HepG2 (cell line): ENCODE results near the gene SPINK4. TPM values are rescaled to one million over a fixed set of nuclear protein-coding genes. Genes with fewer than 3 reads are reported as not detected.
A peak's percentile ranks its signal among the peaks of the same experiment; 100 is the strongest.

Source experiments
- AGO2 ChIP-seq: fragments of 200-400 bp; formaldehyde crosslinking; optimal IDR thresholded peaks from 2 replicates; pipeline ENCODE3; 2017; ENCODE audit warnings: mild to moderate bottlenecking, low read depth, low read length, moderate library complexity
- BORCS8-MEF2B ChIP-seq: sonication (generic); formaldehyde crosslinking; IDR thresholded peaks from 2 replicates; pipeline ENCODE4 v1.8.0; 2022; ENCODE audit warnings: mild to moderate bottlenecking, missing genetic modification reagents
- CBX2 ChIP-seq, 2 experiments: fragments of 200-600 bp in 1 of 2; sonication (generic); formaldehyde crosslinking in 1 of 2; IDR thresholded peaks; 2 replicates each; pipeline versions ENCODE4 v1.7.0 to v1.8.1; 2018 to 2022; ENCODE audit warnings: low read depth in 2 of 2, low read length in 1 of 2, mild to moderate bottlenecking in 1 of 2, missing genetic modification reagents in 1 of 2
- CBX5 ChIP-seq: sonication (generic); formaldehyde crosslinking; IDR thresholded peaks from 2 replicates; pipeline ENCODE4 v1.4.0; 2020; ENCODE audit warnings: missing genetic modification reagents, borderline replicate concordance
- HDAC1 ChIP-seq: sonication (generic); formaldehyde crosslinking; IDR thresholded peaks from 2 replicates; pipeline ENCODE4 v1.5.1; 2020; ENCODE audit warnings: mild to moderate bottlenecking, missing genetic modification reagents
- HMG20A ChIP-seq: IDR thresholded peaks from 2 replicates; pipeline ENCODE4 v1.6.1; 2016; ENCODE audit warnings: borderline replicate concordance
- PCBP1 ChIP-seq: fragments of 200-400 bp; formaldehyde crosslinking; IDR thresholded peaks from 2 replicates; pipeline ENCODE4 v1.6.1; 2017; ENCODE audit warnings: mild to moderate bottlenecking, low read depth, low read length, borderline replicate concordance
- POLR2A ChIP-seq, 2 experiments: IDR thresholded peaks; 2 replicates each; pipeline ENCODE4 v1.6.1; 2011; ENCODE audit warnings: low read depth in 2 of 2, low read length in 2 of 2, mild to moderate bottlenecking in 1 of 2, moderate library complexity in 1 of 2; ENCODE audit not compliant: insufficient read depth in 1 of 2
- ZKSCAN8 ChIP-seq: IDR thresholded peaks from 2 replicates; pipeline ENCODE4 v1.6.1; 2016; ENCODE audit warnings: borderline replicate concordance, missing genetic modification reagents, missing compliant biosample characterization
- ZNF124 ChIP-seq: sonication (generic); formaldehyde crosslinking; IDR thresholded peaks from 2 replicates; pipeline ENCODE4 v1.4.0; 2020; ENCODE audit warnings: missing genetic modification reagents
- ZNF230 ChIP-seq: sonication (generic); formaldehyde crosslinking; IDR thresholded peaks from 2 replicates; pipeline ENCODE4 v1.4.0; 2020; ENCODE audit warnings: mild to moderate bottlenecking, missing genetic modification reagents
- ZNF232 ChIP-seq: sonication (generic); formaldehyde crosslinking; IDR thresholded peaks from 2 replicates; pipeline ENCODE4 v1.4.0; 2020; ENCODE audit warnings: missing genetic modification reagents, borderline replicate concordance
- ZNF292 ChIP-seq: sonication (generic); formaldehyde crosslinking; IDR thresholded peaks from 2 replicates; pipeline ENCODE4 v1.8.1; 2022; ENCODE audit warnings: mild to moderate bottlenecking, low read depth, missing genetic modification reagents, borderline replicate concordance
- ZNF558 ChIP-seq: sonication (generic); formaldehyde crosslinking; IDR thresholded peaks from 2 replicates; pipeline ENCODE4 v1.9.0; 2022; ENCODE audit warnings: mild to moderate bottlenecking, missing genetic modification reagents, borderline replicate concordance
- ZNF574 ChIP-seq: sonication (generic); formaldehyde crosslinking; IDR thresholded peaks from 2 replicates; pipeline ENCODE4 v1.4.0; 2020; ENCODE audit warnings: missing genetic modification reagents
- ZNF609 ChIP-seq: sonication (generic); formaldehyde crosslinking; IDR thresholded peaks from 2 replicates; pipeline ENCODE4 v1.4.0; 2020; ENCODE audit warnings: mild to moderate bottlenecking, missing genetic modification reagents, borderline replicate concordance
- ZNF746 ChIP-seq: sonication (generic); formaldehyde crosslinking; IDR thresholded peaks from 2 replicates; pipeline ENCODE4 v1.8.0; 2022; ENCODE audit warnings: mild to moderate bottlenecking, missing genetic modification reagents
- ZSCAN29 ChIP-seq: sonication (generic); formaldehyde crosslinking; conservative IDR thresholded peaks from 2 replicates; pipeline ENCODE4 v1.4.0; 2020; ENCODE audit warnings: mild to moderate bottlenecking, missing genetic modification reagents
- polyA plus RNA-seq, 8 experiments: library from polyadenylated mRNA; depleted of rRNA in 3 of 8; stranded (reverse) in 7 of 8; unstranded in 1 of 8; fragments of >200 nt; fragmentation: Illumina TruSeq in 4 of 8; extraction: Trizol in 4 of 8; gene quantifications; 2 replicates each; pipeline versions ENCODE4 v1.2.1 to v1.2.3, GENCODE V29; 2011 to 2016; ENCODE audit warnings: low read depth in 4 of 8, missing spikeins in 1 of 8, mixed read lengths in 1 of 8; ENCODE audit not compliant: insufficient read depth in 1 of 8
- total RNA-seq, 5 experiments: library from RNA; depleted of rRNA; stranded (reverse); fragments of >200 nt; fragmentation: Illumina TruSeq; extraction: Trizol; gene quantifications; 2 replicates each; pipeline ENCODE4 v1.2.3, GENCODE V29; 2016; ENCODE audit warnings: low read depth in 1 of 5
- TF ChIP-seq, protein P1 (sequence below): sonication (generic); formaldehyde crosslinking; IDR thresholded peaks from 2 replicates; pipeline ENCODE4 v1.4.0; 2020; ENCODE audit warnings: missing genetic modification reagents
- TF ChIP-seq, protein P2 (sequence below): sonication (generic); formaldehyde crosslinking; IDR thresholded peaks from 2 replicates; pipeline ENCODE4 v1.9.0; 2021; ENCODE audit warnings: missing genetic modification reagents, borderline replicate concordance

Gene SPINK4
- total and polyA plus RNA-seq, 2 of the 13 experiments (the other 11 are each of a cell fraction or from before 2014, with no cell fraction given) = 0.53 to 3.4 TPM

DNA sequence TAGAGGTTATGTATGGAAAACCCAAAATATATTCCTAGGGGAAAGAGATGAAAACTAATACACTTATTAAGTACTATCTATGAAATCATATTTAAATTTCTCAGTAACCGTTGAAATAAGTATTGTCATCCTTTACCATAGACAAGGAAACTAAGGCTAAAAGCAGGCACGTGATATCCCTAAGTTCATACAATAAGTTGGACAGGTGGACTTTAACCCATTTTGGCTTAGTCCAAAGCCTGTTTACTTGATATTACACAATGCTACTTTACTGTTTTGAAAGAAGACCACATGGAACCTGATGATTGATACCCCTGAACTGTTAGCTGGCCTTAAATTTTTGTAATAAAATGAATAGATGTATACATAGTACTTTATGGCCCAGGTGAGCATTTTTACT lies 53.8 kb downstream of the SPINK4 start (continued):
- TF ChIP-seq ZNF574 (CRISPR knock-in tag) = no peak
- TF ChIP-seq ZNF558 = no peak
- TF ChIP-seq ZNF232 (CRISPR knock-in tag) = no peak
- no peak for TF ChIP-seq ZNF124 (CRISPR knock-in tag)
- no peak for TF ChIP-seq ZNF609 (CRISPR knock-in tag)
- TF ChIP-seq POLR2A (IDR thresholded peaks at IDR 0.05; ENCODE audit: insufficient read depth in 1 of 2, low read depth in 2 of 2, low read length in 2 of 2) = no peak
- no peak for TF ChIP-seq ZNF292 (CRISPR knock-in tag)
- TF ChIP-seq HDAC1 (CRISPR knock-in tag) = 0 out of 2 replicates have a peak, but pooled peaks have one; percentile 31
- TF ChIP-seq ZNF746 (CRISPR knock-in tag) = no peak
- TF ChIP-seq, protein P1, sequence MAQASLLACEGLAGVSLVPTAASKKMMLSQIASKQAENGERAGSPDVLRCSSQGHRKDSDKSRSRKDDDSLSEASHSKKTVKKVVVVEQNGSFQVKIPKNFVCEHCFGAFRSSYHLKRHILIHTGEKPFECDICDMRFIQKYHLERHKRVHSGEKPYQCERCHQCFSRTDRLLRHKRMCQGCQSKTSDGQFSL = no peak
- TF ChIP-seq AGO2 = no peak
- 0 out of 2 replicates have a peak, but pooled peaks have one; percentile 37 for TF ChIP-seq ZSCAN29 (CRISPR knock-in tag)
- no peak for TF ChIP-seq ZNF230 (CRISPR knock-in tag)
- TF ChIP-seq ZKSCAN8 (CRISPR knock-in tag) = peak; percentile 41; the same call in 1 of the 2 replicates
- no peak for TF ChIP-seq BORCS8-MEF2B
- TF ChIP-seq, protein P2, sequence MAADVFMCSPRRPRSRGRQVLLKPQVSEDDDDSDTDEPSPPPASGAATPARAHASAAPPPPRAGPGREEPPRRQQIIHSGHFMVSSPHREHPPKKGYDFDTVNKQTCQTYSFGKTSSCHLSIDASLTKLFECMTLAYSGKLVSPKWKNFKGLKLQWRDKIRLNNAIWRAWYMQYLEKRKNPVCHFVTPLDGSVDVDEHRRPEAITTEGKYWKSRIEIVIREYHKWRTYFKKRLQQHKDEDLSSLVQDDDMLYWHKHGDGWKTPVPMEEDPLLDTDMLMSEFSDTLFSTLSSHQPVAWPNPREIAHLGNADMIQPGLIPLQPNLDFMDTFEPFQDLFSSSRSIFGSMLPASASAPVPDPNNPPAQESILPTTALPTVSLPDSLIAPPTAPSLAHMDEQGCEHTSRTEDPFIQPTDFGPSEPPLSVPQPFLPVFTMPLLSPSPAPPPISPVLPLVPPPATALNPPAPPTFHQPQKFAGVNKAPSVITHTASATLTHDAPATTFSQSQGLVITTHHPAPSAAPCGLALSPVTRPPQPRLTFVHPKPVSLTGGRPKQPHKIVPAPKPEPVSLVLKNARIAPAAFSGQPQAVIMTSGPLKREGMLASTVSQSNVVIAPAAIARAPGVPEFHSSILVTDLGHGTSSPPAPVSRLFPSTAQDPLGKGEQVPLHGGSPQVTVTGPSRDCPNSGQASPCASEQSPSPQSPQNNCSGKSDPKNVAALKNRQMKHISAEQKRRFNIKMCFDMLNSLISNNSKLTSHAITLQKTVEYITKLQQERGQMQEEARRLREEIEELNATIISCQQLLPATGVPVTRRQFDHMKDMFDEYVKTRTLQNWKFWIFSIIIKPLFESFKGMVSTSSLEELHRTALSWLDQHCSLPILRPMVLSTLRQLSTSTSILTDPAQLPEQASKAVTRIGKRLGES (CRISPR knock-in tag) = no peak
- TF ChIP-seq CBX5 = no peak
- TF ChIP-seq HMG20A (CRISPR knock-in tag) = peak; percentile 47; the same call in 1 of the 2 replicates
- no peak for TF ChIP-seq PCBP1
- TF ChIP-seq CBX2 (IDR thresholded peaks at IDR 0.05; ENCODE audit: low read depth, low read length) = no peak
- no peak for TF ChIP-seq CBX2 (CRISPR knock-in tag; IDR thresholded peaks at IDR 0.05; ENCODE audit: low read depth)
